Ecto neural progenitor cell (in vitro differentiated cells): ENCODE results near the gene CORO1C.

Experiments used
- DNase-seq: peaks from one replicate; pipeline ENCODE4 v3.0.0-alpha.2; 2018; ENCODE audit warnings: low spot score

The CORO1C gene

DNA sequence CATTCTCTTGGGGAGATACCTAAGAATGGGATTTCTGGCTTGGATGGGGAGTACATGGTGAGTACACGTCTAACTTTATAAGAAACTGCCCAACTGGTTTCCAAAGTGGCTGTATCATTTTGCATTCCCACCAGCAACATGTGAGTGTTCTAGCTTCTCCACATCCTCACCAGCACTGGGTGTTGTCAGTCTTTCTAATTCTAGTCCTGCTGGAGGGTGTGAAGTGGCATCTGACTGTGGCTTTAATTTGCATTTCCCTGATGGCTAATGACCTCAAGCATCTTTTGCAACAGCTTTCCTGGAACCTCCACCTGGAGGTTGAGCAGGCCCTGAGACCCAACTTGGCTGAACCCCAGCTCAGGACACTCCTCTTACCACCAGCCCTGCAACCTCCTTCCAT, 115.4 kb downstream of the CORO1C start:
- no peak for DNase-seq

- no peak for DNase-seq
These were observed 116.7 kb downstream of the CORO1C start for GRCh38 chr12:108614639-108615038.

GRCh38 chr12:108614041-108614440, 117.3 kb downstream of the CORO1C start:
- DNase-seq = no peak

DNA sequence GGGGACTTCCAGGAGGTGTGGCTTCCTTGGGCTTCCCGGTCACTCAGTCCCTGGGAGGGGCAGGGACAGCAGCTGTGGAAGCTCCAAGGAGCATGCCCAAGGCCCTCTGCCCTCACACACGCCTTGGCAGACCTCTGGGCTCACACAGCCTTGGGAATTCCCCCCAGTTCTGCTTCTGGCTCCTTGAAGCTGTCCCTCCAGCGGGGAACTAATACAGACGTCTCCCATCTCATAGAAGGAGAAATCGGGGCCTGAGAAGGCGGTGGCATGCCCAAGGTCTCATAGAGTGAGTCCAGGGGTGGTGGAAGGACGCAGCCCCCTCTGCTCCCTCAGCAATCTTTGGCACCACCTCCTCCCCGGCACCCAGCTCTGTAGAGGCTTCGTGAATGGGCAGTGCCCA, 117.8 kb downstream of the CORO1C start:
- DNase-seq = no peak

GRCh38 chr12:108612788-108613282, 118.5 kb downstream of the CORO1C start:
- no peak for DNase-seq

- DNase-seq = peak; percentile 75
These were observed 119.4 kb downstream of the CORO1C start for GRCh38 chr12:108611884-108612415.

GRCh38 chr12:108610856-108611605, 120.3 kb downstream of the CORO1C start:
- DNase-seq = no peak

DNA sequence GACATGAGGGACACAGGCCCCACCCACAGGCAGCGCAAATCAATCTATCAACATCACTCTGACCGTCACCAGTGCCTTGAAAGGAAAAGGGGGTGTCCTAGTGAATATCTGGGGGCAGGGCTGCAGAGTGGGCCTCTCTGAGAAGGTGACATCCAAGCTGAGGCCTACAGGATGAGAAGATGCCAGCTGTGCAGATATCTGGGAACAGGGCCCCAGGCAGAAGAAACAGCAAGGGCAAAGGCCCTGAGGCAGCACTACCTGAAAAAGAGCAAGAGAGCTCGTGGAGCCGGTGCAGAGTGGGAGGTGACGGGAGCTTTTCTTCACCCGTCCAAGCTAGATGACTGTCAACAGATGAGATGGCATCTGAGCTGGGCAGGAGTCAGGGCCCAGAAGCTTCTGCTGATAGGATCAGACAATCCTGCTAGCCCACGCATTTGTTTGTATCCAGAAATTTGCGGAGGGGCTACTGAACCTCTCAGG, 120.9 kb downstream of the CORO1C start:
- DNase-seq = no peak

DNA sequence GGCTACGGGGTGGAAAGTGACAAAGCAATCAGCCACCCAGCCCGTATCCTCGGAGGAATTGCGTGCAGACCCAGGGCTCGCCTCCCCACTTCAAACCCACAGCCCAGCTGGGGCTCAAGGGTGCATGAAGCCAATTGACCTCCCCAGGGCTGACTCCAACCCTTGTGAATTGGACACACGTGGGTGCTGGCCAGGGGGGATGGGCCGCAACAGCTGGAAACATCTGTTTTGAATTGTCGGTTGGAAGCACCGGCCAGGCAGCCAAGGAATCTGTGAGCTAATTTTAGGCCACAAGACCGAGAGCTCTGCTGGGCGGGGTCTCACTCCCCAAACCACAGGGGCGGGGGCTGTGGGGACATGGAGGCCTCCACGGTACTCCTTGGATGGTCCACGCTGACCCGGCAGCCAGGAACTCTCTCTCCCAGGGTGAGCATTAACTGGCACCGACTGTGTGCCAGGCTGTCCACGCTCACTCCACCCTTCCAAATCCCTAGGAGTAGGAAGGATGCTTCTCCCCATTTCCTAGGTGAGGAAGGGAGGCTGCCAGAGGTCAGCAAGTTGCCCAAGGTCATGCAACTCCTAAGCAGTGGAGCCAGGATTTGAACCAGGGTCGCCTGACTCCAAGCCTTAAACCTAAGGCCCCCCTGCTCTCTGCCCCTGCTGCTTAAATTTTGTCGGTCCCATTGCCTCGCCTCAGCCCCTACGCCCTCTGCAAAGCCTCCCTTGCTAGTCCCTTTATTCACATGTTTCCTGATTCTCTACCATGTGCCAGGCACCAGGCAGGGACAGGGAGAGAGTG, 121.6 kb downstream of the CORO1C start:
- no peak for DNase-seq

DNA sequence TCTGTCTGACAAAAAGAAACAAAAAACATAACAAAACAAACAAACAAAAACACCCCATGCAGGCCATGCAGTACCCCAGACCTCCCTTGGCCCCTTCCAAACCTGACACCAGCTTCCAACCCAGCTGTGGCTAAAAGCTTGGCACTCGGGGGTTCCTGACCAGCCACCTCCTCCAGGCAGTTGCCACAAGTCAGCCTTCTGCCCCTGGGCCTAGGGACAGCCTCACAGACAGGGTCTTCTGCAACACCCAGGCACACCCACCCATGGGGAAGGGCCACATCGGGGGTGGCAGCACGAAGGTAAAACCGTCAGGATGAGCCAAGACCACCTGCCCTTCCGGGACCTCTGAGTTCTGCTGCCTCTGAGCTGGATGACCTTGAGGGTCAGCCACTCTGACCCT, 122.7 kb downstream of the CORO1C start:
- no peak for DNase-seq

DNA sequence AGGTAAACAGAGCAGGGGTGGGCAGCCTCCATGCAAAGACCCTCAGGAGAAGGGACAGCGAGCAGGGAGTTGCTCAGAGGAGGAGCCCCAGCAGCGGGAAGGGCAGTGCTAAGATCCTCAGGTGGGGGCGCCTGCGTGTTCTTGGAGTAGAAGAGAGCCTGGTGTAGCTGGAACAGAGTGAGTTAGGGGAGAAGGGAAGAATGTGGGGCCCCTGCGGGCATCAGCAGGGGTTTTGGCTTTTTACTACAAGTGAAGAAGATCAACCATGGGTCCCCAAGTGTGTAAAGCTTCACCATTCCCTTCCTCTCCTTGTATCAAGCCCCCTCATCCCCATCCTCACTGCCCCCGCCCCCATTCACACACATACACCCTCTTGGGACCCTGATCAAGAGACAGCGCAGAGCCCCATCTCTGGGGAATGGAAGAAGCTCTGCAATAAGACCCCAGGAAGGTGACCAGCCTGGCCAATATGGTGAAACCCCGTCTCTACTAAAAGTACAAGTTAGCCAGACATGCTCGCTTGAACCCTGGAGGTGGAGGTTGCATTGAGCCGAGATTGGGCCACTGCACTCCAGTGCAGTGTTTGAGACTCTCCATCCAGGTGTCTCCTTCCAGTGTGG, 123.2 kb downstream of the CORO1C start:
- no peak for DNase-seq

DNA sequence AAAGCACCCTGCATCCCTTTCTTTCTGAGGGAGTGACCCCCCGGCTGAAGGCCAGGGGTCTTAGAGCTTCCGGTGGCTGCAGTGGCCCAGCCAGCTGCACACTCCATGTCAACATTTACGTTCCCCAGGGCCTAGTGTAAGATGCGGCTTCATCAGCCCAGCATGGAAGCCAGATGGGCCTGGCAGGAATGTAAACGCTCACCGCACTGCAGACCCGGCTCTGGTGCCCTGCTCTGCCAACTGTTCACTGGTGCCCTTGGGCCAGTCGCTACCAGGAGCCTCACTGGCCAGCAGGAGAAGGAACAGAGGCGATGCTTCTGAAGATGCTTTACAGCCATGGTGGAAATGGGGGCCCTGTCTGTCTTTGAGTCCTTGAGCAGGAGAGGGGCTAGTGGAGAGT, 124.8 kb downstream of the CORO1C start:
- no peak for DNase-seq

DNA sequence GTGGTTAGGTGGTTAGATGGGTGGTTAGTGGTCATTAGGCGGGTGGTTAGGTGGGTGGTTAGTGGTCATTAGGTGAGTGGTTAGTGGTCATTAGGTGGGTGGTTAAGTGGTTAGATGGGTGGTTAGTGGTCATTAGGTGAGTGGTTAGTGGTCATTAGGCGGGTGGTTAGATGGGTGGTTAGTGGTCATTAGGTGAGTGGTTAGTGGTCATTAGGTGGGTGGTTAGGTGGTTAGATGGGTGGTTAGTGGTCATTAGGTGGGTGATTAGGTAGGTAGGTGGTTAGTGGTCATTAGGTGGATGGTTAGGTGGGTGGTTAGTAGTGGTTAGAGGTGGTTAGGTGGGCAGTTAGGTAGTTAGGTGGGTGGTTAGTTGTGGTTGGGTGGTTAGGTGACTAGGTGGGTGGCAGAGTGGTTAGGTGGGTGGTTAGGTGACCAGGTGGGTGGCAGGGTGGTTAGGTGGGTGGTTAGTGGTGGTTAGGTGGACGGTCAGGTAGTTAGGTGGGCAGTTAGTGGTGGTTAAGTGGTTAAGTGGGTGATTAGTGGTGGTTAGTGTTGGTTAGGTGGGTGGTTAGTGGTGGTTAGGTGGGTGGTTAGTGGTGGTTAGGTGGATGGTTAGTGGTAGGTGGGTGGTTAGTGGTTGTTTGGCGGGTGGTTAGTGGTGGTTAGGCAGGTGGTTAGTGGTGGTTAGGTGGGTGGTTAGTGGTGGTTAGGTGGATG, 125.5 kb downstream of the CORO1C start:
- no peak for DNase-seq

DNA sequence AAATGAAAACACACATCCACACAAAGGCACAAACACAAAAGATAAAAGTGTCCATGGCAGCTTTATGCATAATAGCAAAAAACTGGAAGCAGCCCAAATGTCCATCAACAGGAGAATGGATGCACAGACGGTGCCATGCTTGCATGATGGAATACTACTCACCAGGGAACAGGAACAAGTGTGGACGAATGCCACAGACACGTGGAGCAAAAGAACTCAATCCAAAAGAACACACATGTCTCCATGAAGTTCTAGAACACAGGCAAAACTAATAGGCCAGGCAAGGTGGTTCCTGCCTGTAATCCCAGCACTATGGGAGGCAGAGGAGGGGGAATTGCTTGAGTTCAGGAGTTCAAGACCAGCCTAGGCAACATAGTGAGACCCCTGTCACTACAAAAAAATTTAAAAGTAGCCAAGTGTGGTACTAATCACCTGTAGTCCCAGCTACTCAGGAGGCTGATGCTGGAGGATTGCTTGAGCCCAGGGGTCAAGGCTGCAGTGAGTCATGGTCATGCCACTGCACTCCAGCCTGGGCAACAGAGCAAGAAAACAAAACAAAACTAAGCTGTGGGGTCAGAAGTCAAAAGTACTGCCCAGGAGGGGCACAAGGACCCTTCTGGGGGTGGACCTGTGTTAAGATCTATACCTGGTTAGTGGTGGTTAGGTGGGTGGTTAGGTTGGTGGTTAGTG, 126.2 kb downstream of the CORO1C start:
- DNase-seq = no peak

GRCh38 chr12:108604208-108604941, 126.9 kb downstream of the CORO1C start:
- DNase-seq = no peak

DNA sequence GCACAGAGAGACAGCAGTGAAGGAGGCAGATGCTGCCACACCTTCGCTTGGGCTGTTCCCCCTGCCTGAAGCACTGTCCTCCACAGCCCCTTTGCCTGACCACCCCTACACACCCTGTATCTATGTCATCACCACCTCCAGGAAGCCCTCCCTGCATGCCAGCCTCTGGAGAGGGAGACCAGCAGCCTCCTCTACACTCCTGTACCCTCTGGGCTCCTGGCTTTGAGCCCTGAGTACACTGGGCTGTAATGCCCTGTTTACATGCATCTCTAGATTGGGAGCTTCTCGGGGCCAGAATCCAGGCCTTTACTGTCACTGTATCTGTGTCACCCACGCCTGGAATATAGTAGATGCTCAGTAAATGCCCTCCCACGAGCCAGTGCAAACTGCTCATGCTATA, 127.6 kb downstream of the CORO1C start:
- DNase-seq = no peak

DNA sequence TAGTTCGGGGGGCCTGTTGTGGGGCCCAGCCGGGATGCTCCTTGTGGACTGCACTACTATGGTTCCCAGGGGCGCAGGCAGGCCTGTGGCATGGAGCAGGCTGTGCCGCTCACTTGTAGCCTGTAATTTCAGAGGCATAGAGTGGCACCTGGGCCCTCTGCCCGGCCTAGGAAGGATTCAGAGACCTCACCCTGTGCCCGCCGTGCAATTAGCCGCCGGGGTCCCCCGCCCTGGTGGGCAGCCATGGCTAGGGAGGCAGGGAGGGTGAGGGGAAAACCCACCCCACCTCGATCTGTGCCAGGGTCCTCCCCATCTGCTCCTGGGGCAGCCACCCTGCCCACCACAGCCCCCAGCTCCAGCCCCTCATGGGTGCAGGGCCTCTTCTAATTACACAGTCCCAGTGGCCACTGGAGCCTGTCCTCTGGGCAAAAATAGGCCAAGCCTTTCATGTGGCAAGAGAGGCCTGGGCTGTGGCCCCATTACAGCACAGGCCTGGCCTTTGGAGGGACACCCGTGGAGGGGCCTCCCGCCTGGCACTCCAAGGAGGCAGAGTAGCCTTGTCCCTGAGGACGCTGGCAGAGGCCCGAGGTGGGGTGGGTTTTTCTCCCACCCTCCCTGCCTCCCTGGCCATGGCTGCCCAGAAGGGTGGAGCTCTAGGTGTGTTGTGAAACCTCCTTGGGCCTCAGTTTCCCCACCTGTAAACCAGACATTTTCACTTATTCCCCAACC, 128.2 kb downstream of the CORO1C start:
- no peak for DNase-seq

DNA sequence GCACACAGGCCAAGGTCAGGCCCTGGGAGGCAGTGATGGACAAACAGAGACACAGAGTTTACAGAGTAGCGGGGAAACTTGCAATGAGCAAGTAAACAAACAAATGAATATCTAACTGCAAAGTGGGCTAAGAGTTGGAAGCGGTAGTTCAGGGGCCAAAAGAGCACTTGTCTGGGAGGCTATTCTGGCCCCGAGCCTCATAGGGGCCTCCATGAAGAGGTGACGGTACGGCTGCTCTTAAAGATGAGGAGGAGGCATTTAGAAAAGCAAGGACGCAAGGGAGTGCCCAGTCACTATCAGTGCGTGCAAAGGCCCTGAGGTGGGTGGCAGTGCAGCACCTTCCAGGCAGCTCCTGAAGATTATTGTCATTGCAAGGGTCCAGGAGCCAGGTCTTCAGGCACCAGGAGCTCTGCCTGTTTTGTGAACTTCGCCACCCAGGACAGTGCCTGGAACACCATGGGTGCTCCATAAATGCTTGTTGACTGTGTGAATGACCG, 129.1 kb downstream of the CORO1C start:
- no peak for DNase-seq

GRCh38 chr12:108600702-108601007, 130.7 kb downstream of the CORO1C start:
- no peak for DNase-seq
